Measurements from ENCODE around the gene NDUFV2.
"Not testable (repeated sequence)": the region's sequence is repeated elsewhere in the genome, so short reads cannot be mapped to it uniquely, and the experiment has no call there.

The NDUFV2 gene

GRCh38 chr18:9092665-9093064, 9.8 kb upstream of the NDUFV2 start:
- no peak for DNase-seq

DNA sequence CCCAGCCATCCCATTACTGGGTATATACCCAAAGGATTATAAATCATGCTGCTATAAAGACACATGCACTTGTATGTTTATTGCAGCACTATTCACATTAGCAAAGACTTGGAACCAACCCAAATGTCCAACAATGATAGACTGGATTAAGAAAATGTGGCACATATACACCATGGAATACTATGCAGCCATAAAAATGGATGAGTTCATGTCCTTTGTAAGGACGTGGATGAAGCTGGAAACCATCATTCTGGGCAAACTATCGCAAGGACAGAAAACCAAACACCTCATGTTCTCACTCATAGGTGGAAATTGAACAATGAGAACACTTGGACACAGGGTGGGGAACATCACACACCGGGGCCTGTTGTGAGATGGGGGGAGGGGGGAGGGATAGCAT, 9.4 kb upstream of the NDUFV2 start:
- not testable (repeated sequence) for DNase-seq

- no peak for DNase-seq
Measured at GRCh38 chr18:9094307-9095226, 7.9 kb upstream of the NDUFV2 start.

- no peak for DNase-seq
Measured at GRCh38 chr18:9095297-9096006, 7.0 kb upstream of the NDUFV2 start.

GRCh38 chr18:9096007-9096371, 6.5 kb upstream of the NDUFV2 start:
- no peak for DNase-seq

GRCh38 chr18:9096685-9097084, 5.8 kb upstream of the NDUFV2 start:
- DNase-seq: no peak

DNA sequence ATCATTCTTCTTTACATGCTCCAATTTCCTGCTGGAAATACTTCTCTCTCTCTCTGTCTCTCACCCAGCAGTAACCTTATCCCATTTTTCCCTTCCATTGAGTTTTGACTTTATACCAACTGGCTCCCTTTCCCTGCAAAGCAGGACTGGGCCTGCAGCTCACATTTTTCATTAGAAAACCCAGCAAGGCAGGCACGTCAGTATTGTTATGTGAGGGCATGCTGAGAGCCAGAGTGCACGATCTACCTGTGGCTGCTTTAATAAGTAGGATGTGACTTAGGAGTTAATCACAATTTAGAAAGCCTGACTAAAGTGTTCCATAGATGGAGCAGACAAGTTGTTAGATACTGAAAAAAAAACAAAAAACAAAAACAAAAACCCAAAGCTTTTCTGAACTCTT, 5.2 kb upstream of the NDUFV2 start:
- no peak for DNase-seq

GRCh38 chr18:9100796-9101195, 1.7 kb upstream of the NDUFV2 start:
- no peak for DNase-seq

GRCh38 chr18:9101730-9102507, 580 bp upstream of the NDUFV2 start:
- peak; percentile 42 for DNase-seq

DNA sequence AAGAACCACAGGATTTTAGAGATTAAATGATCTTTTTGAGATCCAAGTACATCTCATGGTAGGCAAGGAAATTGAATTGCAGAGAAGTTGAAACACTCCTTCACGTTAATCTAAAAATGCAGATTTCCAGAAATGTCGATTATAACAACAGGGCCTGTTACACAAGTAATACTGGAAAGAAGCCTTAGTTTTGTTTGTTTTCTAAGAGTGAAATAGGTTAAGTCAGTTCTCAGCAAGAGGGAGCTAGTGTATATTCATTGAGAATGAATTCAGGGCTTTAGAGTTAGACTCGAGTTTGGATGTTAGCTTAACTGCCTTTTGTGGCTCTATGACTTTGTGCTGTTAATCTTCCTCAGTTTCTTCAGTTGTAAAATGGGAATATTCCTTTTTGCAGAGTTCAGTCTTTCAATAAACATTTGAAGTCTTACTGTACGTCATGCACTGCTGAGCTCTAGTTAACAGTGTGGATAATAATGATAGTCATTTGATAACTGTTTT, 926 bp downstream of the NDUFV2 start:
- DNase-seq: no peak

GRCh38 chr18:9104244-9104901, 1.9 kb downstream of the NDUFV2 start:
- no peak for DNase-seq

DNA sequence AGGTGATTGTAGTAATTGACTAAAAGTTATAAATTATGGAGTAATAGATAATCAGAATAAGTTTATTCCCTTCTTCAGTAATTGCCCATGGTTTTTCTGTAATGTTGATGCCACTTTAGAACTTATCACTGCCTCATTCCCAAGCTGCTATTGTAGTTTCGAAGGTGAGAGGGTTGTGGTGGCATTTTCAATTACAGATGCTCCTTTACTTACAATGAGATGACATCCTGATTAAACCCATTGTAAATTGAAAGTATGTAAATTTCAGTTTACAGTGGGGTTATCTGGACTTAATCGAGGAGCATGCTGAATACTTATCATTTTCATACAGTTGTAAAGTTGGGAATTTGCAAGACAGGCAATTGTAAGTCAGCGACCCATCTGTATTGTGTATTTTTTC, 2.9 kb downstream of the NDUFV2 start:
- no peak for DNase-seq

GRCh38 chr18:9106094-9106493, 3.6 kb downstream of the NDUFV2 start:
- no peak for DNase-seq

GRCh38 chr18:9106800-9107584, 4.5 kb downstream of the NDUFV2 start:
- no peak for DNase-seq

DNA sequence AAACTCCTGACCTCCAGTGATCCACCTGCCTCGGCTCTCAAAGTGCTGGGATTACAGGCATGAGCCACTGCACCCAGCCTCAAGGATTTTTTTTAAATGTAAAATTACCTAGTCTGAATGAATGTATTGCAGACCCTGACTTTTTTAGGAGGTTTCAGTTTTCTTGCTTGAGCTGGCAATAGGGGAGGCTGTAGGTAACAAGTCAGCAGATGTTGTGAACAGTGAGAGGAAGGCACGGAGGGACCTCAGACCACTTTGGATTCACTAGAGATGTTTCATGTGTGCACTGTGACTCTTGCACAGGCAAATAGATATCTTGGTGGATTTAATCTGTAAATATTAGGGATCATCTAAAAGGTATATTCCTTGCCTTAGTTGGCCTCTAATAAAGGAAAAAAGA, 6.4 kb downstream of the NDUFV2 start:
- no peak for DNase-seq

- DNase-seq: no peak
Measured at GRCh38 chr18:9109523-9109922, 7.0 kb downstream of the NDUFV2 start.

DNA sequence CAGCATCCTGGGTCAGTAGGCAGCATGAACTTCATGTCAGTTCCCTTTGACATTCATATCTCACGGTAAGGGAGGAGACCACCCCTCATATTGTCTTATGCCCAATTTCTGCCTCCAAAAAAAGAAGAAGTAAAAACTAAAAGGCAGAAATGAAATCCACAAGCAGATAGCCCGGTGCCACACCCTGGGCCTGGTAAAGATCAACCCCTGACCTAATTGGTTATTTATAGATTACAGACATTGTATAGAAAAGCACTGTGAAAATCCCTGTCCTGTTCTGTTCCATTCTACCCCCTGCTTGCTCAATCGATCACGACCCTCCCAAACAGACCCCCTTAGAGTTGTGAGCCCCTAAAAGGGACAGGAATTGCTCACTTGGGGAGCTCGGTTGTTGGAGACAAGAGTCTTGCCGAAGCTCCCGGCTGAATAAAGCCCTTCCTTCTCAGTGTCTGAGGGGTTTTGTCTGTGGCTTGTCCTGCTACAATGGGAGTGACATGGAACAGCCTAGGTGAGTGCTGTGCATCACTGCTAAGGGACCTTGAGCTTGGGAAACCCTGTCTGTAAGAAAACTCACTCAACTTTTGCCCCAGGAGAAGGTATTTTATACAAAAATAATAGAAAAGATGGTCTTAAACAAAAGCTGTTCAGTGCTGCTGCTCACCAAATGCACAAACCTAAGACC, 11.1 kb downstream of the NDUFV2 start:
- DNase-seq: no peak

DNA sequence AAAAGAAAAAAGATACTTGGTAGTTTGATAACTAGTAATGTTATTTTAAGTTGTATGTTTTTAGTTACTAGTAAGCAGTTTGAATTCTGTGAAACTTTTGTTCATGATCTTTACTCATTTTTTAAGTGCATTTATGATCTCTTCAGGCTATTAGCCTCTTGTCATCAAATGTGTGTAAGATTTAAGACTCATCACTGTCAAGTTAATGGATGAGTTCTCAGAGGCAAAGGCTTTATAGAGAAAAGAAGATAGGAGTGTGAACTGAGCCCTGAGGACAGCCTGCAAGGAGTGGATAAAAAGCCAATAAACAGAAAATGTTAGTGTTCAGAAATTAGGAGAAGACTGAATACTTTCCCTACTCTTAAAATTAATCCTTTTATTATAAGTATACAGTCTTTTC, 13.5 kb downstream of the NDUFV2 start:
- DNase-seq: no peak

DNA sequence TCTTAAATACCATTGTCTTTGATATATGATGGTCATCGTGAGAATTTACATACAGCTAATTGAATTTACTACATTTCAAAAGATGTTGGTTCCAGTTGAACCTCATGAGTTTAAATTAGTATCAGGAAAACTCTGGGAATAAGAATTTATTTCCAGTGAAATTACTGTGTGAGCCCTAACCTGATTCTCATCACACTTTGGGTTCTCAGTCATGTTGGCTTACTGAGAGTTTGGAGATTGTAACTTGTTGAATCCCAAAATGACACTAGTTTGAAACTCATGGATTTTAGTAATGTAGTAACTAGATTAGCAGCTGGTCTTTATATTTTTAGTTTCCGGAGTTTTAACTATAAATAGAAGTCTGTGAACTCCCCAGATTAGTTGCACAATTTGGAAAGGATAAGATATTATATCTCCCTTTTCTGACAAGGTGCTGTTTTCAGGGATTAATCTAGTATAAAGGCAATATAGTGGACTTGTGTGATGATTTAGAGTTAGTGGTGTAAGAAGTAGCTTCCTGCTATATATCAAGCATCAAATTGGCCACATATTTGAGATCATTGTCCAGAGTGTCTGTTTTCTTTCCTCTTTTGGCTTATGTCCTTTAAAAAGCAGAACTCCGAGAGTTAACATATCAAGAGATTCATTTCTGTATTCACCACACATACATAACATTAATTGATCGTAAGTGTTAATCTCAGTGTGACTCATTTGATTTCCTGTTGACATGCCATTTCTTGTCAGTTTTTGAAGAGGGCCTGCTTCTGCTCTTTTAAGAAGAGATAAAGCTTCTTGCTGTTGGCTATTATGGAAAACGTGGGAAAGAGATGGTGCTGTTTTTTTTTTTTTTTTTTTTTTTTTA, 15.7 kb downstream of the NDUFV2 start:
- no peak for DNase-seq

DNA sequence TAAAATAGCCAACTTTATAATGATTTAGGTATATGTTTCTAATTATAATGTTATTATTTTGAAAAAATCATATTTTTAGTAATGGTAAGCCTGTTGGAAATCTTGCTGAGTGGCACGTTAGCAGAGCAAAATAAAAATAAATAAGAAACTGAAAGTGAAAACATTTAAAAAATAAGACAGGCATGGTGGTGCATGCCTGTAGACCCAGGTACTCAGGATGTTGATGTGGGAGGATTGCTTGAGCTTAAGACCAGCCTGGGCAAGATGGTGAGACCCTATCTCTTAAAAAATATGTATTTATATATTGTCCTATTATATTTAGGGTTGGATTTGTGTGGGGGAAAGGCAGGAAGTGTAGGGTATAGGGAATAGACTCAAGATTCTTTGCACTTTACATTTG, 18.3 kb downstream of the NDUFV2 start:
- DNase-seq: no peak

Data from NCI-H774 (cell line).